Measurements from ENCODE around the gene HTR1B.

GRCh38 chr6:77430504-77430903 lies 32.8 kb downstream of the HTR1B start:
- TF ChIP-seq, protein P1, sequence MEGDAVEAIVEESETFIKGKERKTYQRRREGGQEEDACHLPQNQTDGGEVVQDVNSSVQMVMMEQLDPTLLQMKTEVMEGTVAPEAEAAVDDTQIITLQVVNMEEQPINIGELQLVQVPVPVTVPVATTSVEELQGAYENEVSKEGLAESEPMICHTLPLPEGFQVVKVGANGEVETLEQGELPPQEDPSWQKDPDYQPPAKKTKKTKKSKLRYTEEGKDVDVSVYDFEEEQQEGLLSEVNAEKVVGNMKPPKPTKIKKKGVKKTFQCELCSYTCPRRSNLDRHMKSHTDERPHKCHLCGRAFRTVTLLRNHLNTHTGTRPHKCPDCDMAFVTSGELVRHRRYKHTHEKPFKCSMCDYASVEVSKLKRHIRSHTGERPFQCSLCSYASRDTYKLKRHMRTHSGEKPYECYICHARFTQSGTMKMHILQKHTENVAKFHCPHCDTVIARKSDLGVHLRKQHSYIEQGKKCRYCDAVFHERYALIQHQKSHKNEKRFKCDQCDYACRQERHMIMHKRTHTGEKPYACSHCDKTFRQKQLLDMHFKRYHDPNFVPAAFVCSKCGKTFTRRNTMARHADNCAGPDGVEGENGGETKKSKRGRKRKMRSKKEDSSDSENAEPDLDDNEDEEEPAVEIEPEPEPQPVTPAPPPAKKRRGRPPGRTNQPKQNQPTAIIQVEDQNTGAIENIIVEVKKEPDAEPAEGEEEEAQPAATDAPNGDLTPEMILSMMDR (conservative IDR thresholded peaks at IDR 0.05 in 1 of 2, IDR thresholded peaks at IDR 0.05 in 1 of 2; ENCODE audit: extremely low read depth in 1 of 2, insufficient read depth in 1 of 2, low read depth in 1 of 2, low read length in 2 of 2): no peak
- no peak for TF ChIP-seq EZH2 (IDR thresholded peaks at IDR 0.05; ENCODE audit: borderline replicate concordance, low read length)

Measured in mammary epithelial cell (primary cell).